HL-60 (cell line): ENCODE data around the gene CACUL1.

Experiments
- DNase-seq, 2 experiments: peaks; one replicate each; pipeline ENCODE4 v3.0.0-alpha.2; 2010 to 2020; ENCODE audit warnings: low read depth in 1 of 2, low spot score in 1 of 2
- H3K27ac ChIP-seq: fragments of 250-450 bp; sonication (Bioruptor Pico); replicated peaks from 2 replicates; pipeline ENCODE4 v1.5.1; 2020; ENCODE audit warnings: mild to moderate bottlenecking, moderate library complexity
- H3K27me3 ChIP-seq: fragments of 250-450 bp; sonication (Bioruptor Pico); 2 replicates; pipeline ENCODE4 v1.5.1; 2021; ENCODE audit warnings: mild to moderate bottlenecking, moderate library complexity; ENCODE audit not compliant: insufficient read depth, poor library complexity, severe bottlenecking
- H3K4me3 ChIP-seq: replicated peaks from 2 replicates; pipeline ENCODE4 v1.5.1; 2011; ENCODE audit warnings: mild to moderate bottlenecking, control low read depth, low read length; ENCODE audit not compliant: insufficient read depth
- CTCF ChIP-seq: IDR thresholded peaks from one replicate; pipeline ENCODE4 v1.5.1; 2011; ENCODE audit warnings: low read length, control low read depth, inconsistent platforms; ENCODE audit not compliant: insufficient read depth
- GABPA ChIP-seq: IDR thresholded peaks from 2 replicates; pipeline ENCODE4 v1.6.1; 2012; ENCODE audit warnings: low read depth
- POLR2AphosphoS5 ChIP-seq: IDR thresholded peaks from 2 replicates; pipeline ENCODE4 v1.6.1; 2012; ENCODE audit warnings: low read depth
- REST ChIP-seq: IDR thresholded peaks from 2 replicates; pipeline ENCODE4 v1.6.1; 2012; ENCODE audit warnings: low read depth; ENCODE audit not compliant: insufficient replicate concordance
- SPI1 ChIP-seq: IDR thresholded peaks from 2 replicates; pipeline ENCODE4 v1.6.1; 2012; ENCODE audit warnings: low read depth, mild to moderate bottlenecking, borderline replicate concordance

Gene CACUL1

GRCh38 chr10:118704711-118705110 is 50.1 kb downstream of the CACUL1 start:
- no peak for DNase-seq
- Histone ChIP-seq H3K4me3 (no peak overlapping the region), H3K27me3 (no peaks in the 10 kb centered on the region), H3K27ac (no peak overlapping the region)
- TF ChIP-seq CTCF (no peak), GABPA (no peak), POLR2AphosphoS5 (no peak), REST (no peak), SPI1 (no peak)

GRCh38 chr10:118701529-118702323 is 53.0 kb downstream of the CACUL1 start:
- TF ChIP-seq SPI1 (no peak), POLR2AphosphoS5 (no peak), GABPA (no peak), CTCF (no peak), REST (no peak)
- Histone ChIP-seq H3K27me3 (no peaks in the 10 kb centered on the region), H3K27ac (no peak overlapping the region), H3K4me3 (no peak overlapping the region)
- no peak for DNase-seq

- no peak overlapping the region for H3K27ac ChIP-seq
- no peak overlapping the region for H3K4me3 ChIP-seq
- no peak for DNase-seq
- no peak for TF ChIP-seq SPI1
- no peak for TF ChIP-seq POLR2AphosphoS5
- no peak for TF ChIP-seq CTCF
- H3K27me3 ChIP-seq = no peaks in the 10 kb centered on the region
Measured at GRCh38 chr10:118698421-118698820, 56.3 kb downstream of the CACUL1 start.
